ENCODE results near the gene CAST.
"Not testable (repeated sequence)": the region's sequence is repeated elsewhere in the genome, so short reads cannot be mapped to it uniquely, and the experiment has no call there.

Gene CAST

DNA sequence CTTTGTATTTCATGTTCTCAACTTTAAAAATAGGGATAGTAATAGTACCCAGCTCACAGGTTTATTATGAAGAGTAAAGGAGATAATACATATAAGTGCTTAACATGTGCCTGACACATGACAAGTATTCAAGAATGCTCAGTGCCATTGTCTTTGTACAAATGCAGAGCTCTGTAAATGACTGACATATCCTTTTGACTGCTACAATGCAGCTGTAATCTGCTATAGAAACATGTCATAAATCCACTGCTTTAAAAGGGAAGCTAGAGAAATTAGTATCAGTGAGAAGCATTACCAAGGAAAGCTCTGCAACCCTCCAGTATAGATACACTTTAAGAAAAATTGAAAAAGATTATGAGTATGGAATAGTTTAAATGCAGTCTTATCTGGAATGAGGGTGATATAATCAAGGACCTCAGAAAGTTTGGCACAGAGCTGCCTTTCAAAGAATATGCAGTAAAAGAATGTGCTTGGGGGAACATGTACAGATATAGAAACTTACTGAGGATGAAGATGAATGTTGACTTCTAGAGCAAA, 127.7 kb downstream of the CAST start:
- Histone ChIP-seq H4K20me1 (peaks cover 0 to 23% (median 7%) of the 10 kb centered on the region in 11 experiments; a peak in 9 of 22 replicates), H3K4me2 (no peak overlapping the region), H3K9ac (no peak overlapping the region), H3K4me3 (no peak overlapping the region), H3K36me3 (peaks cover 77 to 99% (median 94%) of the 10 kb centered on the region in 11 experiments), H3K4me1 (peaks cover 0 to 19% (median 4%) of the 10 kb centered on the region in 10 experiments; a peak in 9 of 20 replicates), H3K27ac (no peak overlapping the region), H3K27me3 (no peaks in the 10 kb centered on the region), H3K9me3 (replicated peaks in 1 of 11) (no peaks in the 10 kb centered on the region)
- no peak for TF ChIP-seq Cebpa-rat (IDR thresholded peaks at IDR 0.05)

DNA sequence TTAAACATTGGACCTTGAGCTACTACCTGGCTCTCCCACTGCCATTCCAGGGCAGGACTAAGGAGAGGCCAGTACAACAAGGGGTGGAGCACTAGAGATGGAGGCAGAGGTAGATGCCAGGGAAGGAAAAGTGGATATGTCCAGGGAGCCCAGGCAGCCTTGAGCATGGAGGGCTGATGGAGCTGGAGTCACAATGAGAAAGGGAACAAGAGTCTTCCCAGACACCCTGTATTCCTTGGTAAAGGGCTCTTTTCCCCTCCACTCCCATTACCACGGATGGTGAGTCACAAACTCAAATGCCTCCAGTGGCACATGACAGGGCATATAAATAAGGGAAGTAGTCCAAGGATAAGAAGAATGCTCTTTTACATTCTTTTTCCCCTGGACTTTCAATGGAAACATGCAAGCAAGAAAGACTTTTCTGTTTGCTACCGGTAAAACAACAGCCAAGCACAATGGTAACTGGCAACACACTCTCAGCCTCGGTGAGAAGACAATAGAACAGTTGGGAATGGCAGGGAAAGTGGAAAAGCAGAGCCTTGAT, 128.9 kb downstream of the CAST start:
- Histone ChIP-seq H3K4me3 (no peak overlapping the region), H3K4me1 (peaks cover 0 to 19% (median 4%) of the 10 kb centered on the region in 10 experiments; a peak in 9 of 20 replicates), H3K4me2 (peak overlapping the region in 3 of 11 experiments; percentile 30 to 82 (median 70); a peak in 7 of 22 replicates), H3K27me3 (no peaks in the 10 kb centered on the region), H3K27ac (peak overlapping the region in 4 of 11 experiments; percentile 24 to 49 (median 36); a peak in 5 of 22 replicates), H3K9ac (no peak overlapping the region), H3K9me3 (replicated peaks in 1 of 11) (peaks cover 2 to 3% (median 2%) of the 10 kb centered on the region in 11 experiments; a peak in 15 of 22 replicates), H3K36me3 (peaks cover 77 to 99% (median 94%) of the 10 kb centered on the region in 11 experiments), H4K20me1 (peaks cover 0 to 29% (median 12%) of the 10 kb centered on the region in 11 experiments; a peak in 10 of 22 replicates)
- no peak for TF ChIP-seq Cebpa-rat (IDR thresholded peaks at IDR 0.05)

DNA sequence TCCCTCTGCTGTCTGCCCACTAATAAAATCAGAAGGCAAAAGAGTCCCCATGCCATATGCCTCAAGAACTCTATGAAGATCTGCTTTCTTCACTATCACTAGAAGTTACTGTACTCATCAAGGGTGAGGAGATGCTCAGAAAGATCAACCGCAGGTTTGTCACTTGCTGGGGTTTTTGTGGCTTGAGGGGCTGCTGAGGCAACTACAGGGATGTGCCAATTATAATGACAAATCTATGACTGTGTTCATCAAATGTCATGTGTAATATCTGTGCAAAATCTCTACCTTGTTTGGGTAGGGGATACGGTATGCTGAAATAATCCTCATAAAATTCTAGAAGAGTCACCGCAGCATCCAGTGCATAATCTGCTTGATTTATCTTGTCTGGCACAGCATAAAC, 132.6 kb downstream of the CAST start:
- no peaks in the 10 kb centered on the region for H3K27me3 ChIP-seq
- no peak overlapping the region for H3K4me3 ChIP-seq
- peaks cover 0 to 37% (median 12%) of the 10 kb centered on the region in 11 experiments; a peak in 11 of 22 replicates for H4K20me1 ChIP-seq
- no peak overlapping the region for H3K27ac ChIP-seq
- TF ChIP-seq Cebpa-rat (IDR thresholded peaks at IDR 0.05): no peak
- H3K9ac ChIP-seq: no peak overlapping the region
- peaks cover 6 to 16% (median 13%) of the 10 kb centered on the region in 11 experiments; a peak in 17 of 22 replicates for H3K9me3 ChIP-seq (replicated peaks in 1 of 11)
- H3K4me2 ChIP-seq: no peak overlapping the region
- peaks cover 84 to 100% (median 96%) of the 10 kb centered on the region in 11 experiments for H3K36me3 ChIP-seq
- H3K4me1 ChIP-seq: peaks cover 0 to 19% (median 4%) of the 10 kb centered on the region in 10 experiments; a peak in 9 of 20 replicates

DNA sequence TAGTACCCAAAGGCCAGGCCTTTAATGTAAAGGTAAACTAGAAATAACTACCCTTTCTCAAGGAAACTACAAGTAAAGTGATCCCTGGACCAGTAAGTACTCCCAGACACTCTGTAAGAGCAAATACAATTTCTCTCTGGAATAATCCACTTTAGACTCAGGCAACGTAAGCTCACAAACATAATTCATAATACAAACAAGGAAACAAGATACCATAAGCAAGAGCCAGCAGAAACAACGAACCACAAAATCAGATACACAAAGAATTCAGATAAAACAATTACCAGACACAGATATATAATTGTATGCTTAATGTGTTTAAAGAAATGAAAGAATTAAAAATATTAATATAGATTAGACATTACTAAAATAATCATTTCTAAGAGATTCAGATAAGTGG, 133.4 kb downstream of the CAST start:
- H3K4me1 ChIP-seq: peaks cover 0 to 15% (median 4%) of the 10 kb centered on the region in 10 experiments; a peak in 9 of 20 replicates
- no peak for TF ChIP-seq Cebpa-rat (IDR thresholded peaks at IDR 0.05)
- no peak overlapping the region for H3K27ac ChIP-seq
- no peak overlapping the region for H3K4me2 ChIP-seq
- H3K4me3 ChIP-seq: no peak overlapping the region
- peaks cover 6 to 16% (median 13%) of the 10 kb centered on the region in 11 experiments; a peak in 17 of 22 replicates for H3K9me3 ChIP-seq (replicated peaks in 1 of 11)
- H3K27me3 ChIP-seq: no peaks in the 10 kb centered on the region
- H4K20me1 ChIP-seq: peaks cover 0 to 37% (median 13%) of the 10 kb centered on the region in 11 experiments; a peak in 11 of 22 replicates
- no peak overlapping the region for H3K9ac ChIP-seq
- H3K36me3 ChIP-seq: peaks cover 84 to 100% (median 96%) of the 10 kb centered on the region in 11 experiments

DNA sequence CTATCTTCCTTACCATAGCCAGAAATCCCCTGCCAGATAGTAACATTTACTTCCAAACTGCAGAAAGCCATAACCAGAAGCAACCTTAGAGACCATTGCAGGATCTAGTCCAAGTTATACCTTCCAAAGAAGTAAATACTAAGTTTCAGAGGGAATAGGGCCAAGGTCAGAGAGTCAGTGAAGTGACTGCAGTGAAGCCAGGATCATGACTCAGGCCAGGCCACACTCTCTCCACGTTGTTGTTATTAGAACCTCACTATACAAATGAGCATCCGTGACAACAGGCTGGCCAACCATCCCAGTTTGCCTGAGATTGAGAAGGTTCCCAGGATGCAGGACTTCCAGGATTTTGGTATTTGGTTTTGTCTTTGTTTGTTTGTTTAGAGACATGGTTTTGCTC, 134.3 kb downstream of the CAST start:
- peaks cover 91 to 100% (median 98%) of the 10 kb centered on the region in 11 experiments for H3K36me3 ChIP-seq
- peaks cover 6 to 16% (median 13%) of the 10 kb centered on the region in 11 experiments; a peak in 17 of 22 replicates for H3K9me3 ChIP-seq (replicated peaks in 1 of 11)
- H3K27me3 ChIP-seq: no peaks in the 10 kb centered on the region
- H4K20me1 ChIP-seq: peaks cover 0 to 39% (median 12%) of the 10 kb centered on the region in 11 experiments; a peak in 10 of 22 replicates
- H3K4me2 ChIP-seq: no peak overlapping the region
- peaks cover 0 to 7% (median 0%) of the 10 kb centered on the region in 10 experiments; a peak in 6 of 20 replicates for H3K4me1 ChIP-seq
- H3K4me3 ChIP-seq: no peak overlapping the region
- no peak for TF ChIP-seq Cebpa-rat (IDR thresholded peaks at IDR 0.05)
- no peak overlapping the region for H3K27ac ChIP-seq
- no peak overlapping the region for H3K9ac ChIP-seq

DNA sequence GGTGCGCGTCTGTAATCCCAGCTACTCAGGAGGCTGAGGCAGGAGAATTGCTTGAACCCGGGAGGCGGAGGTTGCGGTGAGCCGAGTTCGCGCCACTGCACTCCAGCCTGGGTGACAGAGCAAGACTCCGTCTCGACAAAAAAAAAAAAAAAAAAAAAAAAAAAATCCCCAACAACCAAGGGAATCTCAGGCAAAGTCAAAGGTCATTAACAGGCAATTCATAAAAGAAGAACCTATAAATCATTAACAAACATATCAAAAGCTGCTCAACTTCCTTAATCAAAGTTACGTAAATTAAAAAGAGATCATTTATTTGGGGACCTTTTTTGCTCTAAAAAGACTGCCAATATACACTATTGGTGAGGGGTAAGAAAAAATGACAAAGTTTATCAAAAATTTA, 139.5 kb downstream of the CAST start:
- peaks cover 0 to 41% (median 7%) of the 10 kb centered on the region in 11 experiments; a peak in 12 of 22 replicates for H4K20me1 ChIP-seq
- H3K9me3 ChIP-seq (replicated peaks in 1 of 11); H3K4me2 ChIP-seq; H3K27me3 ChIP-seq; H3K9ac ChIP-seq; H3K27ac ChIP-seq; H3K4me3 ChIP-seq: not testable (repeated sequence)
- H3K4me1 ChIP-seq: peaks cover 26 to 42% (median 33%) of the 10 kb centered on the region in 10 experiments
- H3K36me3 ChIP-seq: peaks cover 61 to 80% (median 72%) of the 10 kb centered on the region in 11 experiments

DNA sequence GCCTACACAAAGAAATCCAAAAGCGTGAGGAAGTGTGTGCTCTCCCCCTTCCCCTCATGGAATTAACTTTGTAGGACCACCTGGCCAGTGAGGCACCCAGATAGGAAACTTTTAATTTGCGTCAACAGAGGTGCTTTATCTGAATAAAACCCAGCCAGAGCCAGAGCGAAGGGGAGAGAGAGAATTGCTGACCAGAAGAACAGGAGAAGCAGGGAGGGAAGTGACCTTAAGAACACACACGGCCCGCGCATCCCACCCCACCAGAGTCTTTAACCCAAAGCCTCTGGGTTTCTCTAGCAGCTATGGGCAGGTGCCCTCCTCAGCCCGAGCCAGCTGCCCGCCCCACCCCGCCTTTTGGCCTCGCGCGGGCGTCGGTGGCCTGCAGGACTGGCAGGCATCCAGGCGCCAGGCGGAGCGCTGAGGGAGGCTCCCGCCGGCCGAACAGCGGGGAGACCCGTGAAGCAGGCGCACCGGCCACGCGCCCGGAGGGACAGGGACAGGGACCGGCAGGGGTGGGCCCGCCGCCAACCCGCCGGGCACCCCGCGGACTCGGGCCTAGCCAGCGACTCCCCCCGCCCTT, 145.0 kb downstream of the CAST start:
- no peak for TF ChIP-seq Cebpa-rat (IDR thresholded peaks at IDR 0.05)
- H3K4me2 ChIP-seq: peak overlapping the region; percentile 76 to 92 (median 87)
- H3K4me1 ChIP-seq: peaks cover 33 to 51% (median 40%) of the 10 kb centered on the region in 10 experiments
- peak overlapping the region; percentile 69 to 92 (median 87) for H3K4me3 ChIP-seq
- peak overlapping the region; percentile 95 to 99 (median 98) for H3K9ac ChIP-seq
- peaks cover 0 to 35% (median 7%) of the 10 kb centered on the region in 11 experiments; a peak in 11 of 22 replicates for H4K20me1 ChIP-seq
- H3K9me3 ChIP-seq (replicated peaks in 1 of 11): no peaks in the 10 kb centered on the region
- H3K27me3 ChIP-seq: no peaks in the 10 kb centered on the region
- H3K36me3 ChIP-seq: peaks cover 11 to 25% (median 18%) of the 10 kb centered on the region in 11 experiments
- H3K27ac ChIP-seq: peak overlapping the region; percentile 92 to 99 (median 98)

DNA sequence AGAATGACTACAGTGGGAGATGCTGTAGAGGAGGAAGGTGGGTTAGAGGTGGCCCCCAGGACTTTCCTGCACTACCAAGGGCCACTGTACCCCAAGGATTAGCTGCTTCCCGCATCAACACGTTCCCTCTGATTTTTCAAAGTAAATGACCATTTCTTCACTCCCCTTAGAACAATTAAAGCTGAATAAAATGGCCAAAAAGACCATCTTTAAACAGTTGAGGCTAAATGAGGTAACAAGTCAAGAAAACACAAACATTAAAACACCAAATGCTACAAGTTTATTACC, 146.3 kb downstream of the CAST start:
- Histone ChIP-seq H3K36me3 (peaks cover 1 to 12% (median 7%) of the 10 kb centered on the region in 11 experiments; a peak in 19 of 22 replicates), H4K20me1 (peaks cover 0 to 25% (median 4%) of the 10 kb centered on the region in 11 experiments; a peak in 10 of 22 replicates), H3K27ac (peak overlapping the region; percentile 92 to 99 (median 98); a peak in 21 of 22 replicates), H3K9me3 (replicated peaks in 1 of 11) (no peaks in the 10 kb centered on the region), H3K27me3 (no peaks in the 10 kb centered on the region), H3K4me3 (peak overlapping the region; percentile 69 to 92 (median 87)), H3K9ac (peak overlapping the region; percentile 95 to 99 (median 98)), H3K4me1 (peaks cover 27 to 40% (median 36%) of the 10 kb centered on the region in 10 experiments), H3K4me2 (peak overlapping the region; percentile 76 to 92 (median 86))
- no peak for TF ChIP-seq Cebpa-rat (IDR thresholded peaks at IDR 0.05)

All from BLaER1 treated with 17β-estradiol and CSF1 and Interleukin-3, amounts not matched to agents 10 nM and 100 nM (cell line).